A549 treated with CpdA at 1 μM for 4 hours (cell line): ENCODE results near the gene RAB5IF. TPM values are rescaled to one million over a fixed set of nuclear protein-coding genes. Genes with fewer than 3 reads are reported as not detected.

Experiments
- total RNA-seq: library from RNA; stranded (reverse); fragments of 200-300 nt; extraction: Qiagen RNA extraction; gene quantifications from 5 replicates; pipeline ENCODE4 v1.2.3, GENCODE V29; 2022; ENCODE audit warnings: low read depth

The RAB5IF gene, protein sequence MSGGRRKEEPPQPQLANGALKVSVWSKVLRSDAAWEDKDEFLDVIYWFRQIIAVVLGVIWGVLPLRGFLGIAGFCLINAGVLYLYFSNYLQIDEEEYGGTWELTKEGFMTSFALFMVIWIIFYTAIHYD
- 183 to 308 TPM (median 275 TPM) in 5 replicates for total RNA-seq

GRCh38 chr20:36605399-36606157 is at the start of gene RAB5IF:
Gene RAB5IF (plus strand): TSS chr20:36605779. CDS start chr20:36605952, 173 bp downstream.

DNA sequence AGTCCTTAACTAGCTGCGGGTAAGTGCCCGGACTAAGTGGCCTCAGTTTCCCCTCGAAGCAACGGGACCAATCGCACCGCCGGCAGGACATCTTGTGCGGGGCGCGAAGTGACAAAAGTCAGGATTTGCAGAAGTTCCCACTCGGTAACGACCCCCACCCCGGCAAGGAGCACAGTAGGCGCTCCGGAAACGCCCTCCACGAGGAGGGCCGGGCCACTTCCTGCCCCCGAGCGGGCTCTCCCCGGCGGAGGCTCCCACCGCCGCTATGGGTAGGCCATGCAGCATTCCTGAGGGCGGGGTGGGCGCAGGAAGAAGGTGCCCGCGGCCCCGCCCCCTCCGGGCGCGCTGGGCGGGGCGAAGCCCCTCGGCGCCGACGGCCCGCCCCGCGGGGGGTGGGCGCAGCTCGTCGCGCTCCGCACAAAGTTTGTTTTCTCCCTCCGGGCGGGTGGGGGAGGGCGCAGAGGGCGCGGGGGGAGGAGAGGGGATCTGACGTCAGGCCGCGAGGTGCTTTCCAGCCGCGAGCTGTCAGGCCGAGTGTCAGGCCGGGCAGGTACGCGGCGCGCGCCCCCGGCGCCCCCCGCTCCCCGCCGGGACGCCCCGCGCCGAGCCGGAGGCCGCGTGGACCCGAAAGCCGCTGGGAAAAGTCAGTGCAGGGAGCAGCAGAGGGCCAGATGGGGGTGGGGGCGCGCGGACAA is 32.3 kb upstream of the RAB5IF start, which contains the start of gene TGIF2:
Gene TGIF2 (plus strand): TSS at position 495 of the 695 bp plus-strand sequence. CDS start 5,178 bp downstream, outside the sequence.

DNA sequence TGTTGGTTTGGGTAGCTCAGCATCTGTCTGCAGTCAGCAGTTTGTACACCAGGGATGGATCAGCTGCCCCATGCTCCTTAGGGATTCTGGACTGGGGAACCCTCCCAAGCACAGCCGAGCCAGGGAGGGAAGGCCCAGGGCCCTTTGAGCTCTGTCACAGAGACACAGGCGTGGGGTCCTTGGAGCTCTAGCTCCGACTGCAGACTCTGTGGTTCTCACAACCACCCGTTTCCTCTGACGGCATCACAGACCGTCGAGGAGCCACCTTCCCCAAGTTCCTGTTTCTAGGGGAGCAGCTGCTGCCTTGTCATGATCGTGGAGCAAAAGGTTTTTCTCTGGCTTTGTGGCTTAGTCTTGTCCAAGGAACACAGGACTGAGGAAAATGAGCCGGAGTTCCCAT is 40.4 kb downstream of the RAB5IF start, which contains the start of gene SLA2:
Gene SLA2 (minus strand): TSS at position 199 of the 400 bp plus-strand sequence. CDS start 4,861 bp downstream, outside the sequence.

Other genes with a start within 250 kb of the RAB5IF start
- 13.3 to 24.3 TPM (median 19.1 TPM) in 5 replicates for gene MYL9, start 64.3 kb upstream of the RAB5IF start, total RNA-seq
- 4.6 to 6.2 TPM (median 5.0 TPM) in 5 replicates for gene TGIF2, start 32.2 kb upstream of the RAB5IF start, total RNA-seq
- gene SLA2, start 40.4 kb downstream of the RAB5IF start, total RNA-seq = 0.01 to 0.06 TPM in 2 of 5 replicates, not detected in the others
- gene NDRG3, start 140.3 kb downstream of the RAB5IF start, total RNA-seq = 20.4 to 23.8 TPM (median 22.1 TPM) in 5 replicates
- 23.4 to 31.5 TPM (median 26.1 TPM) in 5 replicates for gene DSN1, start 168.0 kb downstream of the RAB5IF start, total RNA-seq